Measurements from ENCODE around the gene NCK1.

DNA sequence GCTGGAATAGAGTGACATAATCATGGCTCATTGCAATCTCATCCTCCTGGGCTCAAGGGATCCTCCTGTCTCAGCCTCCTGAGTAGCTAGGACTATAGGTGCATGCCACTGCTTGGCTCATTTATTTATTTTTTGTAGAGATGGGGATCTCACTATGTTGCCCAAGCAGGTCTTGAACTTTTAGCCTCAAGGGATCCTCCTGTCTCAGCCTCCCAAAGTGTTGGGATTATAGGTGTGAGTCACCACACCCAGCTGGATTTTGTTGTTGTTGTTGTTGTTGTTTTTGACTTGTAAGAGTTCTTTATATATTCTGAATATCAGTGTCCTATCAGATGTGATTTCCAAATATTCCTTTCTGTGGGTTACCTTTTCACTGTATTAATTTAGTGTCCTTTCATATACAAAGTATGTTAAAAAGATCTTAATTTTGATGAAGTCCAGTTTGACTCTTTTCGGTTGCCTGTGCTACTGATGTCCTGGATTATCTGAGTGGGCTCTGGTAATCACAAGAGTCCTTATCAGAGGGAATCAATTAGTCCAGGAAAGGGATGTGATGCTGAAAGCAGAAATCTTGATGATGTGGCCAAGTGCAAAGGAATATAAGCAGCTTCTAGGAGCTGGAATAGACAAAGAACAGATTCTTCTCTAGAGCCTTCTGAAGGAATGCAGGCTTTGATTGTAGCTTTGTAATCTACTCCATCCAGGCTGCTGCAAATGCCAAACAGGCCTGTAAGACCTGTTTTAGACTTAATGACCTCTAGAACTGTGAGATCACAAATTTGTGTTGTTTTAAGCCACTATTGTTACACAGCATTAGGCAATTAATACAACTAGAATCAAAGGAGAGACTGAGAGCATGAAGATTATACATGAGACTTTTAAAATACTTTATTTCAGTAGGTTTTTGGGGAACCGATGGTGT, 30.2 kb downstream of the NCK1 start:
- no peak for TF ChIP-seq SREBF2 (IDR thresholded peaks at IDR 0.05)
- TF ChIP-seq NFE2L2 (conservative IDR thresholded peaks at IDR 0.05; ENCODE audit: low read length), result no peak
- TF ChIP-seq, protein P1, sequence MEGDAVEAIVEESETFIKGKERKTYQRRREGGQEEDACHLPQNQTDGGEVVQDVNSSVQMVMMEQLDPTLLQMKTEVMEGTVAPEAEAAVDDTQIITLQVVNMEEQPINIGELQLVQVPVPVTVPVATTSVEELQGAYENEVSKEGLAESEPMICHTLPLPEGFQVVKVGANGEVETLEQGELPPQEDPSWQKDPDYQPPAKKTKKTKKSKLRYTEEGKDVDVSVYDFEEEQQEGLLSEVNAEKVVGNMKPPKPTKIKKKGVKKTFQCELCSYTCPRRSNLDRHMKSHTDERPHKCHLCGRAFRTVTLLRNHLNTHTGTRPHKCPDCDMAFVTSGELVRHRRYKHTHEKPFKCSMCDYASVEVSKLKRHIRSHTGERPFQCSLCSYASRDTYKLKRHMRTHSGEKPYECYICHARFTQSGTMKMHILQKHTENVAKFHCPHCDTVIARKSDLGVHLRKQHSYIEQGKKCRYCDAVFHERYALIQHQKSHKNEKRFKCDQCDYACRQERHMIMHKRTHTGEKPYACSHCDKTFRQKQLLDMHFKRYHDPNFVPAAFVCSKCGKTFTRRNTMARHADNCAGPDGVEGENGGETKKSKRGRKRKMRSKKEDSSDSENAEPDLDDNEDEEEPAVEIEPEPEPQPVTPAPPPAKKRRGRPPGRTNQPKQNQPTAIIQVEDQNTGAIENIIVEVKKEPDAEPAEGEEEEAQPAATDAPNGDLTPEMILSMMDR (IDR thresholded peaks at IDR 0.05), result no peak
- no peak for TF ChIP-seq JUN (IDR thresholded peaks at IDR 0.05)
- TF ChIP-seq POLR2A (IDR thresholded peaks at IDR 0.05; ENCODE audit: low read length), result no peak
- TF ChIP-seq, protein P2, sequence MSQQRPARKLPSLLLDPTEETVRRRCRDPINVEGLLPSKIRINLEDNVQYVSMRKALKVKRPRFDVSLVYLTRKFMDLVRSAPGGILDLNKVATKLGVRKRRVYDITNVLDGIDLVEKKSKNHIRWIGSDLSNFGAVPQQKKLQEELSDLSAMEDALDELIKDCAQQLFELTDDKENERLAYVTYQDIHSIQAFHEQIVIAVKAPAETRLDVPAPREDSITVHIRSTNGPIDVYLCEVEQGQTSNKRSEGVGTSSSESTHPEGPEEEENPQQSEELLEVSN (IDR thresholded peaks at IDR 0.05; ENCODE audit: borderline replicate concordance, low read depth), result no peak

Data from A549 (cell line).